Thoracic aorta (tissue), 2 donors: ENCODE data around the gene PRTFDC1. TPM values are rescaled to one million over a fixed set of nuclear protein-coding genes. Genes with fewer than 3 reads are reported as not detected.

Source experiments
- ATAC-seq: fragments of 150-250 bp; one replicate; pipeline ENCODE4 v1.8.0; 2017; ENCODE audit warnings: low read depth; ENCODE audit not compliant: insufficient number of reproducible peaks, low FRiP score
- DNase-seq: peaks from one replicate; pipeline ENCODE4 v3.0.0-alpha.2; 2020; ENCODE audit warnings: low spot score
- H3K27ac ChIP-seq, 2 donors: fragments of 200-600 bp; sonication (generic); 1 replicate in 1 of 2; 2 replicates in 1 of 2; pipeline ENCODE4 v1.5.1; 2016; ENCODE audit warnings: mild to moderate bottlenecking in 2 of 2, moderate library complexity in 2 of 2
- H3K27me3 ChIP-seq: fragments of 200-600 bp; sonication (generic); replicated peaks from 2 replicates; pipeline ENCODE4 v1.6.0; 2016; ENCODE audit warnings: mild to moderate bottlenecking; ENCODE audit not compliant: insufficient read depth
- H3K36me3 ChIP-seq: fragments of 200-600 bp; sonication (generic); one replicate; pipeline ENCODE4 v1.5.1; 2016
- H3K4me1 ChIP-seq, 2 donors: fragments of 200-600 bp; sonication (generic); 1 replicate in 1 of 2; 2 replicates in 1 of 2; pipeline versions ENCODE4 v1.5.1 to v1.6.0; 2016; ENCODE audit warnings: low read depth in 2 of 2, mild to moderate bottlenecking in 1 of 2; ENCODE audit not compliant: control insufficient read depth in 1 of 2
- H3K4me3 ChIP-seq: fragments of 200-600 bp; sonication (generic); 2 replicates; pipeline ENCODE4 v1.5.1; 2016; ENCODE audit warnings: mild to moderate bottlenecking
- H3K9me3 ChIP-seq: fragments of 200-600 bp; sonication (generic); 2 replicates; pipeline ENCODE4 v1.5.1; 2016
- total RNA-seq, 2 donors: library from RNA; depleted of rRNA; stranded (reverse); fragments of >200 nt; gene quantifications; one replicate each; pipeline versions ENCODE4 v1.1.0 to v1.2.3, GENCODE V29; 2016
- TF ChIP-seq, protein P1 (sequence below): fragments of 200-600 bp; sonication (generic); IDR thresholded peaks from one replicate; pipeline ENCODE4 v1.5.1; 2019; ENCODE audit warnings: antibody characterized with exemption

PRTFDC1 gene
- total RNA-seq, 2 donors from 2014 or later = 6.2 to 7.3 TPM

DNA sequence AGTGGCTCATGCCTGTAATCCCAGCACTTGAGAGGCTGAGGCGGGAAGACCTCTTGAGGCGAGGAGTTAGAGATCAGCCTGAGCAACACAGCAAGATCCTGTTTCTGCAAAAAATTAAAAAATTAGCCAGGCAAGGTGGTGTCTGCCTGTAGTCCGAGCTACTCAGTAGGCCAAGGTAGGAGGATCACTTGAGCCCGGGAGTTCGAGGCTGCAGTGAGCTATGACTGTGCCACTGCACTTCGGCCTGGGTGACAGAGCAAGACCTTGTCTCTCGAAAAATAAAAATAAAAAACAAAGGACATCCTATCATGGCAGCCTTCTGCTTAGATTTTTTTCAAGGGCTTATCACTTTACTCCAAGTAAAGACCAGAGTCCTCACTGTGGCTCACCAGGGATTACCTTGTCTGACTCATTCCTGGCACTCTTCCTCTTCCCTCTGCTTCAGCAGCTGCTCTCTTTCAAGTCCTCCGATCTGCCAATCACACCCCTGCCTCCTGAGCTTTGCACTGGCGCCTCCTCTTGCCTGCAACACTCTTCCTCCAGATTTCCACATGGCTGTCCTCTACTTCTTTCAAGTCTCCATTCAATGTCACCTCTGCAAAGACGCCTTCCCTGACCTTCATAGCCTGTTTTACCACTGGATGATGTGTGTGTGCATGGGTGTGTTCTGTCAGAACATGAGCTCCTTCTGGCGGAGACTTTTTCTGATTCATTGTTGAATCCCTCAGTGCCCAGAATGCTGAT is 7.7 kb downstream of the PRTFDC1 start:
- Histone ChIP-seq H3K36me3 (no peaks in the 10 kb centered on the region), H3K4me3 (no peak overlapping the region), H3K9me3 (no peaks in the 10 kb centered on the region), H3K27me3 (no peaks in the 10 kb centered on the region), H3K27ac (no peak overlapping the region), H3K4me1 (no peaks in the 10 kb centered on the region)
- ATAC-seq (no peak), DNase-seq (no peak)
- TF ChIP-seq, protein P1, sequence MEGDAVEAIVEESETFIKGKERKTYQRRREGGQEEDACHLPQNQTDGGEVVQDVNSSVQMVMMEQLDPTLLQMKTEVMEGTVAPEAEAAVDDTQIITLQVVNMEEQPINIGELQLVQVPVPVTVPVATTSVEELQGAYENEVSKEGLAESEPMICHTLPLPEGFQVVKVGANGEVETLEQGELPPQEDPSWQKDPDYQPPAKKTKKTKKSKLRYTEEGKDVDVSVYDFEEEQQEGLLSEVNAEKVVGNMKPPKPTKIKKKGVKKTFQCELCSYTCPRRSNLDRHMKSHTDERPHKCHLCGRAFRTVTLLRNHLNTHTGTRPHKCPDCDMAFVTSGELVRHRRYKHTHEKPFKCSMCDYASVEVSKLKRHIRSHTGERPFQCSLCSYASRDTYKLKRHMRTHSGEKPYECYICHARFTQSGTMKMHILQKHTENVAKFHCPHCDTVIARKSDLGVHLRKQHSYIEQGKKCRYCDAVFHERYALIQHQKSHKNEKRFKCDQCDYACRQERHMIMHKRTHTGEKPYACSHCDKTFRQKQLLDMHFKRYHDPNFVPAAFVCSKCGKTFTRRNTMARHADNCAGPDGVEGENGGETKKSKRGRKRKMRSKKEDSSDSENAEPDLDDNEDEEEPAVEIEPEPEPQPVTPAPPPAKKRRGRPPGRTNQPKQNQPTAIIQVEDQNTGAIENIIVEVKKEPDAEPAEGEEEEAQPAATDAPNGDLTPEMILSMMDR = no peak

DNA sequence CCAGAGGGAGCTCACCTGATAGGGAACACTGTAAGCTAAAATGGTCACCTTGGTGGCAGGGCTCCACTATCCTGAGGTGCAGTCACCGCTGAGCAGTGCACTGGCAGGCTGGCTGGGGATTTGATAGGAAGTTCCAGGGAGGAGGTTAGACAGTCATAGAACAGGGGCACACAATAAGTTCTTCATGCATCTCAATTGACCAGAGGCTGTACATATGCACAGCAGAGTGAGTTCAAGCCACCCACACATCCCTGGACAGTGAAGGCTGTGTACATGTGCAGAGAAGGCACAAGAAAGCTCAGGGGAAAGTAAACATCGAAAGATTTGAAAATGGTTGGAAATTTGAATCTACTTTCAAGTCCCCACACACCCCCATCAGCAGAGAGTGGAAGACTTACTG is 13.9 kb downstream of the PRTFDC1 start:
- Histone ChIP-seq H3K36me3 (no peaks in the 10 kb centered on the region), H3K27me3 (no peaks in the 10 kb centered on the region), H3K4me3 (no peak overlapping the region), H3K27ac (no peak overlapping the region), H3K9me3 (no peaks in the 10 kb centered on the region), H3K4me1 (no peaks in the 10 kb centered on the region)
- TF ChIP-seq, protein P1 = no peak
- DNase-seq = no peak
- ATAC-seq = no peak

DNA sequence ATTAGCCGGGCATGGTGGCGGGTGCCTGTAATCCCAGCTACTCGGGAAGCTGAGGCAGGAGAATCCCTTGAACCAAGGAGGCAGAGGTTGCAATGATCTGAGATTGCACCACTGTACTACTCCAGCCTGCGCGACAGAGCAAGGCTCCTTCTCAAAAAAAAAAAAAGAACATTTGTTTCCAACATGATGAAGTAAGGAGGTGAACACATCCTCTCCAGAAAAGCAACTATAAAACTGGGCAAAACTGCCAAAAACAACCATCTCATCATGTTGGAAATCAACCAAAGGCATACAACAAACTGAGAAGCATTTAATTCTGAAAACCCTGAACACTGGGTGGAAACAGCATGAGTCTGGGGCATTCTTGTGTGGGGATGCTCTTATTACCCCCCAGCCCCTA is 14.3 kb downstream of the PRTFDC1 start:
- ATAC-seq (no peak), DNase-seq (no peak)
- no peaks in the 10 kb centered on the region for H3K9me3 ChIP-seq
- no peak overlapping the region for H3K27ac ChIP-seq
- H3K36me3 ChIP-seq = no peaks in the 10 kb centered on the region
- no peaks in the 10 kb centered on the region for H3K27me3 ChIP-seq
- H3K4me3 ChIP-seq = no peak overlapping the region
- H3K4me1 ChIP-seq = no peaks in the 10 kb centered on the region
- TF ChIP-seq, protein P1 = no peak

DNA sequence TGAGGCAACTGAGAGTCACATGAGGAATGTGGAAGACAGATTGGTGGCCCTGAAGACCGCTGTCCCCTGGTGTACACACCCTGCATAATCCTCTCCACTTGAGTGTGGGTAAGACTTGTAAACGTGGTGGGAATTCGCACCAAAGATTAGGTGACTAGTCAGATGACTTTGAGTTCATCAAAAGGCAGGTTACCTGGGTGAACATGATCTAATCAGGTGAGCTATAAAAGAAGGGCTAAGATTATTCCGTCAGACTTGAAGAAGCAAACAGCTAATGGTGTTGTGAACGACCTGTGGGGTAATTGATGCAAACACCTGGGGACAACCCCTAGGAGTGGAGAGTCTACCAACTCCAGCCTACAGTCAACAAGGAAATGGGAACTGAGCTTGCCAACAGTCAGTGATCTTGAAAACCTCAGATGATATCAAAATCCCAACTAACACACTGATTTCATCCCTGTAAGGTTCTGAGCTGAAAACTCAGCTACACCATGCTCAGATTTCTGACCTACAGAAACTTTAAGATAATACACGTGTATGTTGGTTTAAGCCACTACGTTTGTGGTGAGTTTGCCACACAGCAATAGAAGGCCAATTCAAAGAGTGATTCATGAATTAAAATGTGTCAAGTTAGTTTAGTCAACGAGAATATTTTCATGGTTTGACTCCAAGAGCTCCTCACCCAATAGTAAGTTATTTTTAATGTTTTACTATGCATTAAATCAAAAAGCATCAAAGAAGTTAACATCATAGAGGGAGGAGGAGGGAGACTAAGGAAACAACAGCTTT is 16.7 kb downstream of the PRTFDC1 start:
- TF ChIP-seq, protein P1 = no peak
- H3K27me3 ChIP-seq = no peaks in the 10 kb centered on the region
- H3K4me1 ChIP-seq = peaks cover 0 to 2% of the 10 kb centered on the region in 2 donors
- no peaks in the 10 kb centered on the region for H3K36me3 ChIP-seq
- no peak overlapping the region for H3K27ac ChIP-seq
- H3K4me3 ChIP-seq = no peak overlapping the region
- ATAC-seq (no peak), DNase-seq (no peak)
- H3K9me3 ChIP-seq = no peaks in the 10 kb centered on the region

DNA sequence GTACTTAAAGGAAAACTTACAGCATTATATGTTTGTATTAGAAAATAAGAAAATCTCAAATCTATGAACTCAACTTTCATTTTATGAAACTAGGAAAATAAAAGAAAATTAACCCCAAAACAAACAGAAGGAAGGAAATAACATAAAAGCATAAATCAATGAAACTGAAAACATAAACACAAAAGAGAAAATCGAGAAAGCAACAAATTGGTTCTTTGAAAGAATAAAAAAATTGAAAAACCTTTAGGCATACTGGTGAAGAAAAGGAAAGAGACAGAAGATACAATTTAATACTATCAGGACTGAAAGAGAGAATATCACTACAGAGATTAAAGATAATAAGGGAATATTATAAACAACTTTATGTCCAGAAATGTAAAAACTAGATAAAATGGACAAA is 21.2 kb downstream of the PRTFDC1 start:
- ATAC-seq (no peak), DNase-seq (no peak)
- Histone ChIP-seq H3K4me1 (peaks cover 13 to 27% of the 10 kb centered on the region in 2 donors), H3K9me3 (no peaks in the 10 kb centered on the region), H3K36me3 (no peaks in the 10 kb centered on the region), H3K4me3 (no peak overlapping the region), H3K27me3 (no peaks in the 10 kb centered on the region), H3K27ac (no peak overlapping the region)
- TF ChIP-seq, protein P1 = no peak
